Measurements from ENCODE around the gene SNAP25. TPM values are rescaled to one million over a fixed set of nuclear protein-coding genes. Genes with fewer than 3 reads are reported as not detected.

SNAP25 gene
- total RNA-seq, 1 experiment from 2014 or later, result 0.39 TPM

GRCh38 chr20:10318291-10319024 lies 99.8 kb downstream of the SNAP25 start:
- H2AFZ ChIP-seq (ENCODE audit: low read depth, low read length, poor library complexity, severe bottlenecking), result no peak overlapping the region
- no peak overlapping the region for H3K9ac ChIP-seq (ENCODE audit: low read length)
- POLR2A ChIA-PET, result no interaction called here
- BruUV-seq (replicated peaks), result no TSS peak
- peaks cover 9% of the 10 kb centered on the region; the same call in 1 of the 2 replicates for H3K27me3 ChIP-seq (ENCODE audit: insufficient read depth, low read length)
- H3K9me2 ChIP-seq (ENCODE audit: insufficient read depth), result no peaks in the 10 kb centered on the region
- intact Hi-C loops (cut with micrococcal nuclease), result no loop called here
- H3K4me1 ChIP-seq (ENCODE audit: control insufficient read depth in 1 of 2, insufficient read depth in 2 of 2, low read length in 2 of 2), result no peaks in the 10 kb centered on the region
- ATAC-seq (no peak), DNase-seq (ENCODE audit: low read depth, low spot score) (no peak)
- CTCF ChIA-PET, result no interaction called here
- H3K4me3 ChIP-seq (replicated peaks in 1 of 2; ENCODE audit: low read depth in 1 of 2, low read length in 2 of 2), result no peak overlapping the region
- no peaks in the 10 kb centered on the region for H3K9me3 ChIP-seq (ENCODE audit: control insufficient read depth in 1 of 2, insufficient read depth in 1 of 2, low read depth in 1 of 2, low read length in 2 of 2)
- H3K27ac ChIP-seq (ENCODE audit: low read depth, low read length), result no peak overlapping the region
- no peaks in the 10 kb centered on the region for H3K36me3 ChIP-seq (ENCODE audit: control insufficient read depth in 1 of 2, insufficient read depth in 2 of 2, low read length in 2 of 2)
- TF ChIP-seq SP1 (IDR thresholded peaks at IDR 0.05; ENCODE audit: low read depth) (no peak), ZFX (IDR thresholded peaks at IDR 0.05) (no peak), POLR2AphosphoS5 (IDR thresholded peaks at IDR 0.05; ENCODE audit: low read depth, low read length) (no peak), MAX (IDR thresholded peaks at IDR 0.05) (no peak), ZBTB33 (IDR thresholded peaks at IDR 0.05; ENCODE audit: extremely low read depth, insufficient replicate concordance, low read length) (no peak), EZH2phosphoT487 (IDR thresholded peaks at IDR 0.05; ENCODE audit: borderline replicate concordance) (no peak), ELF1 (IDR thresholded peaks at IDR 0.05; ENCODE audit: borderline replicate concordance, low read depth) (no peak), EZH2 (IDR thresholded peaks at IDR 0.05) (no peak), SRF (IDR thresholded peaks at IDR 0.05; ENCODE audit: low read depth) (no peak), TCF7L2 (IDR thresholded peaks at IDR 0.05; ENCODE audit: borderline replicate concordance, extremely low read depth, insufficient read depth, insufficient read length) (no peak), FOSL1 (IDR thresholded peaks at IDR 0.05; ENCODE audit: low read depth) (no peak), CEBPB (IDR thresholded peaks at IDR 0.05; ENCODE audit: low read depth) (no peak), ATF3 (IDR thresholded peaks at IDR 0.05) (no peak), ZNF274 (IDR thresholded peaks at IDR 0.05; ENCODE audit: low read depth, low read length) (no peak), JUND (IDR thresholded peaks at IDR 0.05) (no peak), CBX3 (IDR thresholded peaks at IDR 0.05; ENCODE audit: low read depth) (no peak), CTCF (IDR thresholded peaks at IDR 0.05 in 2 of 3, conservative IDR thresholded peaks at IDR 0.05 in 1 of 3; ENCODE audit: borderline replicate concordance in 1 of 3, insufficient read depth in 1 of 3, low read depth in 2 of 3, low read length in 2 of 3) (no peak), POLR2A (IDR thresholded peaks at IDR 0.05; ENCODE audit: borderline replicate concordance, extremely low read depth, insufficient read depth, insufficient read length) (no peak)
- no peaks in the 10 kb centered on the region for H4K20me1 ChIP-seq (ENCODE audit: insufficient read depth)
- RAD21 ChIA-PET (ENCODE audit: low non-redundant PET in 1 of 2, low total read pairs in 2 of 2, uncharacterized antibody in 2 of 2, unreplicated experiment in 2 of 2), result no interaction called here
- H3K4me2 ChIP-seq (ENCODE audit: low read length), result no peak overlapping the region
- no peaks in the 10 kb centered on the region for H3K79me2 ChIP-seq (ENCODE audit: insufficient read depth, low read length)
